ENCODE results near the gene PKHD1. TPM values are rescaled to one million over a fixed set of nuclear protein-coding genes. Genes with fewer than 3 reads are reported as not detected.

PKHD1 gene
- total and polyA plus RNA-seq, 2 of the 8 experiments (the other 6 are each of a cell fraction or from before 2014, with no cell fraction given): 0.06 to 0.09 TPM

GRCh38 chr6:51855310-51856082 is 231.9 kb downstream of the PKHD1 start:
- Histone ChIP-seq H4K5ac (ENCODE audit: insufficient read length, low read depth, low read length) (no peak overlapping the region), H3K23me2 (ENCODE audit: low read depth, low read length) (no peaks in the 10 kb centered on the region), H3K27me3 (replicated peaks in 1 of 4; ENCODE audit: control insufficient read depth in 3 of 4, extremely low read depth in 1 of 4, insufficient read depth in 3 of 4, low read length in 3 of 4) (no peaks in the 10 kb centered on the region), H3K18ac (ENCODE audit: extremely low read depth, low read length) (no peak overlapping the region; the same call in 1 of the 2 replicates), H3K9me3 (ENCODE audit: insufficient read depth in 2 of 2, low read depth in 1 of 2, low read length in 1 of 2) (peaks cover 0 to 3% of the 10 kb centered on the region in 2 experiments; a peak in 2 of 4 replicates), H3K4ac (replicated peaks; ENCODE audit: insufficient read length, low read depth, low read length) (no peak overlapping the region), H3K27ac (ENCODE audit: low read depth, low read length) (no peak overlapping the region), H3K9ac (replicated peaks in 1 of 4; ENCODE audit: extremely low read depth in 1 of 4, low read depth in 3 of 4, low read length in 3 of 4) (no peak overlapping the region), H3K56ac (replicated peaks; ENCODE audit: insufficient read length, low read depth, low read length) (no peak overlapping the region), H3K14ac (ENCODE audit: insufficient read length) (no peak overlapping the region), H3K4me2 (ENCODE audit: insufficient read depth in 1 of 2, low read depth in 2 of 2, low read length in 2 of 2) (no peak overlapping the region), H2BK15ac (ENCODE audit: low read length) (no peak overlapping the region), H4K8ac (ENCODE audit: extremely low read depth, insufficient read depth, low read length) (no peak overlapping the region), H4K91ac (replicated peaks; ENCODE audit: insufficient read length, low read length) (no peak overlapping the region), H2AFZ (ENCODE audit: low read length) (peak overlapping the region; percentile 86; the same call in 1 of the 2 replicates), H2BK5ac (ENCODE audit: low read depth, low read length) (no peak overlapping the region), H3K4me1 (replicated peaks in 1 of 4; ENCODE audit: control insufficient read depth in 3 of 4, insufficient read depth in 4 of 4, low read length in 3 of 4) (peaks cover 2 to 4% (median 3%) of the 10 kb centered on the region in 4 experiments; a peak in 2 of 7 replicates), H3K23ac (ENCODE audit: insufficient read length) (no peak overlapping the region), H2BK12ac (ENCODE audit: low read depth, low read length) (0 out of 2 replicates have a peak overlapping the region, but pooled peaks have one; percentile 50), H3K4me3 (ENCODE audit: extremely low read depth in 1 of 4, insufficient read depth in 2 of 4, low read depth in 3 of 4, low read length in 4 of 4) (no peak overlapping the region), H3K36me3 (ENCODE audit: control insufficient read depth in 2 of 4, insufficient read depth in 4 of 4, low read length in 3 of 4) (no peaks in the 10 kb centered on the region), H4K20me1 (replicated peaks in 1 of 2; ENCODE audit: control insufficient read depth in 1 of 2, insufficient read depth in 2 of 2, low read length in 2 of 2) (no peaks in the 10 kb centered on the region), H3K79me1 (ENCODE audit: low read depth, low read length) (no peaks in the 10 kb centered on the region), H3K79me2 (ENCODE audit: control insufficient read depth in 1 of 2, insufficient read depth in 2 of 2, low read length in 2 of 2) (no peaks in the 10 kb centered on the region), H2BK120ac (replicated peaks; ENCODE audit: low read depth, low read length) (no peak overlapping the region), H2AK5ac (ENCODE audit: low read depth, low read length) (no peak overlapping the region), H2BK20ac (ENCODE audit: low read length) (no peak overlapping the region)
- FAIRE-seq (peak; percentile 99), DNase-seq (ENCODE audit: low read depth in 1 of 2, low spot score in 2 of 2) (peak in 1 of 2 experiments; percentile 44)
- 66% methylated on average over 10 of the region's 10 CpGs; no CpG with 5 or more reads in 1 of the 2 experiments for WGBS, 2 experiments (ENCODE audit: extremely low coverage in 1 of 2, insufficient coverage in 1 of 2, insufficient read length in 1 of 2, insufficient replicate concordance in 2 of 2, low coverage in 1 of 2, low lambda C conversion rate in 2 of 2, missing lambda C conversion rate in 1 of 2)
- TF ChIP-seq YY1 (IDR thresholded peaks at IDR 0.05; ENCODE audit: low read depth, low read length) (peak; percentile 83), EZH2 (IDR thresholded peaks at IDR 0.05; ENCODE audit: low read depth, low read length, severe bottlenecking) (no peak), RAD21 (IDR thresholded peaks at IDR 0.05 in 1 of 2, conservative IDR thresholded peaks at IDR 0.05 in 1 of 2; ENCODE audit: low read depth in 2 of 2, low read length in 2 of 2) (peak; percentile 78 to 81), MAFK (IDR thresholded peaks at IDR 0.05; ENCODE audit: low read depth, low read length) (0 out of 2 replicates have a peak, but pooled peaks have one; percentile 21), RXRA (IDR thresholded peaks at IDR 0.05; ENCODE audit: insufficient read depth, low read depth, low read length) (no peak)
- TF ChIP-seq, protein P1, sequence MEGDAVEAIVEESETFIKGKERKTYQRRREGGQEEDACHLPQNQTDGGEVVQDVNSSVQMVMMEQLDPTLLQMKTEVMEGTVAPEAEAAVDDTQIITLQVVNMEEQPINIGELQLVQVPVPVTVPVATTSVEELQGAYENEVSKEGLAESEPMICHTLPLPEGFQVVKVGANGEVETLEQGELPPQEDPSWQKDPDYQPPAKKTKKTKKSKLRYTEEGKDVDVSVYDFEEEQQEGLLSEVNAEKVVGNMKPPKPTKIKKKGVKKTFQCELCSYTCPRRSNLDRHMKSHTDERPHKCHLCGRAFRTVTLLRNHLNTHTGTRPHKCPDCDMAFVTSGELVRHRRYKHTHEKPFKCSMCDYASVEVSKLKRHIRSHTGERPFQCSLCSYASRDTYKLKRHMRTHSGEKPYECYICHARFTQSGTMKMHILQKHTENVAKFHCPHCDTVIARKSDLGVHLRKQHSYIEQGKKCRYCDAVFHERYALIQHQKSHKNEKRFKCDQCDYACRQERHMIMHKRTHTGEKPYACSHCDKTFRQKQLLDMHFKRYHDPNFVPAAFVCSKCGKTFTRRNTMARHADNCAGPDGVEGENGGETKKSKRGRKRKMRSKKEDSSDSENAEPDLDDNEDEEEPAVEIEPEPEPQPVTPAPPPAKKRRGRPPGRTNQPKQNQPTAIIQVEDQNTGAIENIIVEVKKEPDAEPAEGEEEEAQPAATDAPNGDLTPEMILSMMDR (IDR thresholded peaks at IDR 0.05; ENCODE audit: control extremely low read depth in 1 of 3, insufficient read depth in 1 of 3, low read depth in 1 of 3, low read length in 3 of 3): peak in 2 of 3 experiments; percentile 66 to 77; a peak in 3 of 4 replicates
- CTCF ChIA-PET (ENCODE audit: partially characterized antibody): interaction anchor here (0.6 to 2.4 kb wide), 18 partner anchors 10 to 419 kb away, joined by 3 to 27 read pairs (median 6); no protein-coding TSS in a partner anchor
- POLR2A ChIA-PET (ENCODE audit: partially characterized antibody): no interaction called here

All from H1 (cell line).